Kidney epithelial cell (primary cell): ENCODE measurements around the gene C17orf114.

Source experiments
- DNase-seq: peaks from one replicate; pipeline ENCODE4 v3.0.0-alpha.2; 2010; ENCODE audit warnings: low read depth
- H3K27me3 ChIP-seq: 2 replicates; pipeline ENCODE4 v1.6.0; 2011; ENCODE audit warnings: low read length; ENCODE audit not compliant: control insufficient read depth, insufficient read depth
- H3K36me3 ChIP-seq: 2 replicates; pipeline ENCODE4 v1.5.1; 2011; ENCODE audit warnings: low read length; ENCODE audit not compliant: control insufficient read depth, insufficient read depth
- H3K4me3 ChIP-seq: 2 replicates; pipeline ENCODE4 v1.5.1; 2011; ENCODE audit warnings: low read depth, mild to moderate bottlenecking, control low read depth, low read length
- TF ChIP-seq, protein P1 (sequence below): IDR thresholded peaks from 2 replicates; pipeline ENCODE4 v1.5.1; 2011; ENCODE audit warnings: mild to moderate bottlenecking, moderate library complexity, low read length, control low read depth, inconsistent platforms; ENCODE audit not compliant: insufficient read depth, poor library complexity, severe bottlenecking

The C17orf114 gene

DNA sequence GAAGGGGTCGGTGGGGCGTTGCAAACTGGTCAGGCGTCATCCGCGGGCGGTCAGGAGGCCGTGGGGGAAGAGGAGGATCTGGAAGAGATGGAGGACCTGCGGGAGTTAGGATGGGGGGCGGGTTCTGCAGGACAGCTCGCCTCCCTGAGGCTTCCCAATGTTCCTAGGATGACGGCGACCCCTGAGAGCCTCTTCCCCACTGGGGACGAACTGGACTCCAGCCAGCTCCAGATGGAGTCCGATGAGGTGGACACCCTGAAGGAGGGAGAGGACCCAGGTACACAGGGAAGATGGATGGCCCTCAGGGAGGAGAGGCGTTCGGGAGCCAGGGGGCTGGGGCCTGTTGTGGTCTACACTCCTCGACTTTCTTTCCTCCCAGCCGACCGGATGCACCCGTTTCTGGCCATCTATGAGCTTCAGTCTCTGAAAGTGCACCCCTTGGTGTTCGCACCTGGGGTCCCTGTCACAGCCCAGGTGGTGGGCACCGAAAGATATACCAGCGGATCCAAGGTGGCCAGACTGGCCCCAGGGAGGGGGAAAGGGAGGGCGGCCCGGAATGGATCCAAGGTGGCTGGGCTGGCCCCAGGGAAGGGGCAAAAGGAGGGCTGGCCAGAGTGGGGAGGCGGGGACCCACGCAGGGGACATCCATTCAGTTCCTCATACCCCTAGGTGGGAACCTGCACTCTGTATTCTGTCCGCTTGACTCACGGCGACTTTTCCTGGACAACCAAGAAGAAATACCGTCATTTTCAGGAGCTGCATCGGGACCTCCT is 5.7 kb upstream of the C17orf114 start:
- Histone ChIP-seq H3K27me3 (no peaks in the 10 kb centered on the region), H3K4me3 (peak overlapping the region; percentile 82), H3K36me3 (no peaks in the 10 kb centered on the region)
- TF ChIP-seq, protein P1, sequence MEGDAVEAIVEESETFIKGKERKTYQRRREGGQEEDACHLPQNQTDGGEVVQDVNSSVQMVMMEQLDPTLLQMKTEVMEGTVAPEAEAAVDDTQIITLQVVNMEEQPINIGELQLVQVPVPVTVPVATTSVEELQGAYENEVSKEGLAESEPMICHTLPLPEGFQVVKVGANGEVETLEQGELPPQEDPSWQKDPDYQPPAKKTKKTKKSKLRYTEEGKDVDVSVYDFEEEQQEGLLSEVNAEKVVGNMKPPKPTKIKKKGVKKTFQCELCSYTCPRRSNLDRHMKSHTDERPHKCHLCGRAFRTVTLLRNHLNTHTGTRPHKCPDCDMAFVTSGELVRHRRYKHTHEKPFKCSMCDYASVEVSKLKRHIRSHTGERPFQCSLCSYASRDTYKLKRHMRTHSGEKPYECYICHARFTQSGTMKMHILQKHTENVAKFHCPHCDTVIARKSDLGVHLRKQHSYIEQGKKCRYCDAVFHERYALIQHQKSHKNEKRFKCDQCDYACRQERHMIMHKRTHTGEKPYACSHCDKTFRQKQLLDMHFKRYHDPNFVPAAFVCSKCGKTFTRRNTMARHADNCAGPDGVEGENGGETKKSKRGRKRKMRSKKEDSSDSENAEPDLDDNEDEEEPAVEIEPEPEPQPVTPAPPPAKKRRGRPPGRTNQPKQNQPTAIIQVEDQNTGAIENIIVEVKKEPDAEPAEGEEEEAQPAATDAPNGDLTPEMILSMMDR: no peak
- DNase-seq: no peak

DNA sequence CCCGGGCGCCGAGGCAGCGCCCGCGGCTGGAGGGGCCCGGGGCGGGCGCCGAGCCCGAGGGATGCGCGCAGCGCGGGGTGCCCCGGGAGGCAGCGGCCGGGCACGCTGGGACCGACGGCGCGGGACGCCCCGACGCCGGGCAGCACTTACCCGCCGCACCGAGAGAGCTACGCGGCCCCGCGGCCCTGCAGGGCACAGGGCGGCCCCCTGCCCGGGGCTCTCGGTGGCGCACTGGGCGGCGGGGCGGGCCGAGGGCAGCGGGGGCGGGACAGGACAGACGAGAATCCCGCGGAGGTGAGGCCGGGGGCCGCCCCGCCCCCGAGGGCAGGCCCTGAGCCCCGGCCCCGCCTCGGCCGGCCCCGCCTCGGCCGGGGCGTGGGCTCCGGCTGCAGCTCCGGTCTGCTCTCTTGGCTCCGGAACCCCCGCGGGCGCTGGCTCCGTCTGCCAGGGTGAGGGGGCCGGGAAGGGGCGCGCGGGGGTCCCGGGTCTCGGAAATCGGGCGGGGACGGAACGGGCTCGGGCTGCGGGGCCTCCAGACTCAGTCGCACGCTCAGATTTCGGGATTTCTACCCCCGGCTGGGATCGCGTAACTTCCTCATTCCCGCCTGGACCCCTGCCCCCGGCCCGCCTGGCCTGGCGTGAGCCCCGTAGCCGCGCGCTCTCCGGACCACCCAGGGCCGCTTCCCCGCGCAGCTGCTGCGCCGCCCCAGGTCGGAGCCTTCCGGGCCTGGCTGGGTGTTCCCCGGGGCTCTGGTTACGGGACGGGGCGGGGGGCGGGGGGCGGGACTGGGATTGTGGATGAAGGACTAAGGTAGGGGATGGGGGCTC is 4.9 kb upstream of the C17orf114 start, which contains the start of gene PLD2:
Gene PLD2 (plus strand): TSS at position 376 of the 828 bp plus-strand sequence. CDS start 621 bp downstream, outside the sequence.
- no peak for DNase-seq
- H3K4me3 ChIP-seq: peak within 1 kb of the TSS; percentile 82
- TF ChIP-seq, protein P1: no peak
- no peaks in the 10 kb centered on the region for H3K36me3 ChIP-seq
- no peaks in the 10 kb centered on the region for H3K27me3 ChIP-seq

GRCh38 chr17:4806456-4806776 is 4.3 kb upstream of the C17orf114 start:
- Histone ChIP-seq H3K36me3 (no peaks in the 10 kb centered on the region), H3K4me3 (peak overlapping the region; percentile 82)
- no peak for DNase-seq

GRCh38 chr17:4800462-4801196 is 1.5 kb downstream of the C17orf114 start:
- TF ChIP-seq, protein P1: no peak
- H3K36me3 ChIP-seq: no peaks in the 10 kb centered on the region
- no peaks in the 10 kb centered on the region for H3K27me3 ChIP-seq
- H3K4me3 ChIP-seq: no peak overlapping the region
- DNase-seq: no peak

More at GRCh38 chr17:4806456-4806776, 4.3 kb upstream of the C17orf114 start:
- TF ChIP-seq, protein P1: no peak
- no peaks in the 10 kb centered on the region for H3K27me3 ChIP-seq

DNA sequence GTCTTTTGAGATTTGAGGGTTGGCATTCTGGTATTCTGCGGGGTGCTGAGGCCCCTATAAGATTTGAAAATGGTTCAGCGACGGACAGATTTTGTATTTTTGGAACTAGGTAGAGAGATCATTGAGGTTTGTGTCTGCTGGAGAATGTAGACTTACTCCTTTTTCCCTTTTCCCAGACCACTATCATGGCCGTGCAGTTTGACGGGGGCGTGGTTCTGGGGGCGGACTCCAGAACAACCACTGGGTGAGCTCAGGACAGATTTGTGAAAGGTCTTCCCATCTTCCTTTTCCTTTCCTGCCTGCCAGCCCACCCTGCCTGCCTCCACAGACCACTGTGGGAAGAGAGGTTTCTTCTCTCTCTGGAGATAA is 5.6 kb downstream of the C17orf114 start:
- Histone ChIP-seq H3K36me3 (no peaks in the 10 kb centered on the region), H3K27me3 (no peaks in the 10 kb centered on the region), H3K4me3 (peak overlapping the region; percentile 85)
- no peak for DNase-seq
- TF ChIP-seq, protein P1: no peak
